HG03039 (cell line): Measurements from ENCODE around the gene ARL17B.
"Not testable (repeated sequence)": the region's sequence is repeated elsewhere in the genome, so short reads cannot be mapped to it uniquely, and the experiment has no call there.

Experiments used
- ATAC-seq: cut with Tn5 transposase; IDR thresholded peaks from one replicate; pipeline ENCODE4 v1.9.1; 2021; ENCODE audit warnings: mild to moderate bottlenecking, moderate library complexity; ENCODE audit not compliant: unreplicated experiment

Gene ARL17B

DNA sequence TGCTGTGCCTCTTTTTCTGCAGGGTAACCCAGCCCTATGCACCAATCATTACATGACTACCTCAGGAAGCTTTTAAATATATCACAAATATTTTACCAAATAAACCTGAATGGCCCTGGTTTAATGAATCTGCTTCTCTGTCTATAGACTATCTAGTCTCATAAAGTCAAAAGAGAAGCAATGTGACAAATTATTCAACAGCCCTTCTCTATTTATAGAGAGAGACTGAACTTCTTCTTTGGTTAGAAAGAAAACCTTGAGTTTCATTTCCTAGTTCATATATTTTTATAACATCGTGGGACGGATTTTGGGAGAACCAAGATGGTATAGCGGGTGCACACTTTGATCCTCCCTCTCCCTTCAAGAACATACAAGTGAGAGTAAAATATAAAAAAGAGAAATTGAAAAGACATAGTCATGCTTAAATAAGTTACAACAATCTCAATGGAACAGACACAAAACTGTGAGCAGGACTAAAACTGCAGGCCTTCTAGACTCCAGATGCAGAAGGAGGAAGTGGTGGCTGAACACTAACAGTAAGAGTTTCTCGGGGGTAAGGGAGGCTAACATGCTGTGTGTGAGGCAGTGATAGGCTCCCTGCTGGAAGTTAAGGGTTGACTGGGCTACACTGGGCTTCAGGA, 70.5 kb downstream of the ARL17B start:
- peak; percentile 78 for ATAC-seq

GRCh38 chr17:46287587-46287986, 74.0 kb downstream of the ARL17B start:
- not testable (repeated sequence) for ATAC-seq

- not testable (repeated sequence) for ATAC-seq
Measured at GRCh38 chr17:46286764-46287221, 74.8 kb downstream of the ARL17B start.

DNA sequence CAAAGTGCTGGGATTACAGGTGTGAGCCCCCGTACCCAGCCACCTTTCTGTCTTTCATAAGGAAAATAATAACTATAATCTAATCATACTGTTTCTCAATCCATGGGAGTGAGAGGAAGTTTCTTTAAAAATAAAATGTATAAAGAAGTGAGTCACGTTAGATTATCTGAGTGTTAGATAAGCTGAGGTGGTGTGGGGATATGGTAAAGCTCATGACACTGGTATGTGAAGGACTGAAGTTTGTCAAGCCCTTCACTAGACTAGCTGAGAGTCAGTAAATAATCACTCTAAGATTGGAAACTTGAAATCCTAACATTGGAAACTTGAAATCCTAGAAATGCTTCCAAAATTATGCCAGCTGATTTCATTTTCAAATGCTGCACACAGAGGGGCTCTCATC, 76.1 kb downstream of the ARL17B start:
- not testable (repeated sequence) for ATAC-seq

DNA sequence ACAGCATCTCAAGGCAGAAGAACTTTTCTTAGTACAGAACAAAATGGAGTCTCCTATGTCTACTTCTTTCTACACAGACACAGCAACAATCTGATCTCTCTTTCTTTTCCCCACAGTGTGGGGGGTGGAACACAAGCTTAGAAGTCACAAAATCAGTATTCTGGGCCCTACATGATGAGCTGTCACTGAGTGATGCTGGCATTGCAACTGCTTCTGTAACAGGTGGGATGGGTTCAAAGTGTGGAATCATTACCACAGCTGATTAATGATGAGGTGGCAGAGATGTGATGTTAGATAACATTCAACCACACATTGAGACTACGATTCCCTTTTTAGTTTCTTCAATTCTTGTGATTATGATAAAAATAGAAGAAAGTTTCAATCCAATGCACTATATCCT, 77.1 kb downstream of the ARL17B start:
- not testable (repeated sequence) for ATAC-seq

DNA sequence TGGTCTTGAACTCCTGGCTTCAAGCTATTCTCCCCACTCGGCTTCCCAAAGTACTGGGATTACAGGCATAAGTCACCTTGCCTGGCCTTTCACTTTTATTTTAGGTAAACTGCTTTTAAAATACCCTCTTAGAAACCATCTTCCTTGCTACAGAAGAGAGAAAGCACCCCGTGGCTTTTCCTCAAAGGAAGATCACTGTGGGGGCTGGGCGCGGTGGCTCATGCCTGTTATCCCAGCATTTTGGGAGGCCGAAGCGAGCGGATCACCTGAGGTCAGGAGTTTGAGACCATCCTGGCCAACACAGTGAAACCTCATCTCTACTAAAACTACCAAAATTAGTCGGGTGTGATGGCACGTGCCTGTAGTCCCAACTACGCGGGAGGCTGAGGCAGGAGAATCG, 78.9 kb downstream of the ARL17B start:
- ATAC-seq: not testable (repeated sequence)

DNA sequence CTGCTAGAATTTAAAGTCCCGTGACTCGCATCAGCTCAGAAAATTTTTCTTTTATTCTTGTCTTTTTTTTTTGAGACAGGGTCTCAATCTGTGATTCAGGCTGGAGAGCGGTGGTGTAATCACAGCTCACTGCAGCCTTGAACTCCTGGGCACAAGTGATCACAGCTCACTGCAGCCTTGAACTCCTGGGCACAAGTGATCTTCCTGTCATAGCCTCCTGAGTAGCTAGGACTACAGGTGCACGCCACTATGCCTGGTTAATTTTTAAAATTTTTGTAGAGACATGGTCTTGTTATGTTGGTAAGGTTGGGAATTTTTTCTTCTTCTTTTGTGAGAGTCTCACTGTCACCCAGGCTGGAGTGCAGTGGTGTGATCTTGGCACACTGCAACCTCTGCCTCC, 80.2 kb downstream of the ARL17B start:
- not testable (repeated sequence) for ATAC-seq

DNA sequence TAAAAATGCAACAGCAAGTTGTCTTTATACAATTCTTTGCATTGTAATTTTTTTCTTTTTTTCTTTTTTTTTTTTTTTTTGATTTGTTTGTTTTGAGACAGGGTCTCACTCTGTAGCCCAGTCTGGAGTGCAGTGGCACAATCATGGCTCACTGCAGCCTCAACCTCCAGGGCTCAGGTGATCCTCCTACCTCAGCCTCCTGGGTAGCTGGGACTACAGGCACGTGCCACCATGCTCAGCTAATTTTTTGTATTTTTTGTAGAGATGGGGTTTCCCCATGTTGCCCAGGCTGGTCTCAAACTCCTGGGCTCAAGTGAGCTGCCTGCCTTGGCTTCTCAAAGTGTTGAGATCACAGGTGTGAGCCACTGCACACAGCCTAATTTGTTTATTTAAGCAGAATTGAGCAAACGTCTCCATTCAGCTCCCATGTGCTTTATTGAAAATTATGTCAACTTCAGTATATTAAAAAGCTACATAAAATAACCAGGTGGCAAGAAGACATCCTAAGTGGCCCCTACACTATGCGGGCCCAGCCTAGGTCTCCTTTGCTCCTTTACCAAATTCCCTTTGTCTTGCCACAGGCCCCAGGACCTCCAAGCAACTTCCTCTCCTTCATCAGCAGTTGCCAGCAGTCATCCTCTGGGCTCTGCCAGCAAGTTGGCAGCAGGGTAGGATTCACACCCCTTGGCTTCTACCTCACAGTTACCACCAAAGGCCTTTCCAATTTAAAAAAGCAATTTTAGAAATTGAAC, 84.7 kb downstream of the ARL17B start:
- ATAC-seq: not testable (repeated sequence)

DNA sequence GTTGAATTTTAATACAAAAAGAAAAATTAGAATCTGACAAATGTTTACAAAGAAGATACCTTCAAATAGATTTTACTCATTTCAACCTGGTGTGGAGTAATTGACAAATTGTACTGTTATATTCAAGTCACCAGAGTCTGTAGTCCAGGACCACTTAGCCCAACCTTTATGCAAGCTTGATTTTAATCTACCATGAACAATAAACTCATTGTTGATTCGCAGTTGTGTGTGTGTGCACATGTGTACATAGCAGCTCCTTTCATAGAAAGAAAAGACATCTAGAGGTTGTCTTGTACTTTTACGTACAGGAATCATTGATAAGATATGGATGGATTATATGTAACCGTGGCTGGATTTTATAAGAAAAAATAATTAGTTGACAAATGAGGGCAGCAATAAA, 87.3 kb downstream of the ARL17B start:
- ATAC-seq: no peak

DNA sequence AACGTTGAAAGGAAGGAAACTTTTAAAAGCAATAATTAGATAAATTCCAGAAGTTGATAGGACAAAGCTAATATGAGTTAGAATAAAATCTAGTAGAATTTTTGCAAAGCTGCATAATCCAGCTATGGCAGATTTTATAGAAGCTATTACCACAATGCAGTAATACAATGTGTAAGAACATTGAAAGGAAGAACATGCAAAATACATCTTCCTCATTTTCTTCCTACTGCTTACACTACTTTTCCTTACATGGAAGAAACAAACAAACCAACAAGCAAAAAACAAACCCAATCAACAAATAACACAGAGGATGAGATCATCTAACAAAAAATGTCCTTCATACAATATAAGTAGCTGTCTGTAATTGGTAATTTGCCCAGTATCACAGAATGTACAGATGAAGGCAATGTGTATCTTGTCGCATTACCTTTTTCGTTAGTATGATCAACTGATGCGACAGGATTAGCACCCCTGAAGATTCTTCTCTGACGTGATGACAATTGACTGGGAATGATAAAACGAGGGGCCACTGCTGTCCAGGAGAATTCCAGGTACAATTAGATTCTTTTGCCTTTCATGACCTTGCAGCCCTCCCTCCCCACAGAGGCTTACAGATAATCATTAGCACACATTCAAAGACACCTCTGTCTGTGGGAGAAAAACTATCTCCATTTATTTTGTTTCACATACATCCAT, 87.9 kb downstream of the ARL17B start:
- ATAC-seq: no peak

DNA sequence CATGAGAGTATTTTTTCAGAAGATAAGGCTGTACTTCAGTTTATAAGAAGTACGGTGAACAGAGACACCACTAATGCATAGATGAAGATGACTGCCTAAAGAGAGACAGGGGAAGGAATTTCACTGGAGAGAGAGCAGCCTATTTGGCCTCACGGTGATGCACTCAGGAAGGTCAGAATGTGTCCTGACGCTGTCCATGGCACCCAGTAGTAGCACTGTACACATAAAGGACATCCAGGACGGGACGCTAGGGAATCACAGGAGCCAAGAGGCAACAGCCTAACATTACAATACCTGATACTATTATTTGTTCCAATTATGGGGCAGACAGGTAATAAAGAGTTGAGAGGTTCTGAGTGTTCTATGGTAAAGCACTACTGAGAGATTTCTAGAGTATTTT, 91.5 kb downstream of the ARL17B start:
- ATAC-seq: no peak

DNA sequence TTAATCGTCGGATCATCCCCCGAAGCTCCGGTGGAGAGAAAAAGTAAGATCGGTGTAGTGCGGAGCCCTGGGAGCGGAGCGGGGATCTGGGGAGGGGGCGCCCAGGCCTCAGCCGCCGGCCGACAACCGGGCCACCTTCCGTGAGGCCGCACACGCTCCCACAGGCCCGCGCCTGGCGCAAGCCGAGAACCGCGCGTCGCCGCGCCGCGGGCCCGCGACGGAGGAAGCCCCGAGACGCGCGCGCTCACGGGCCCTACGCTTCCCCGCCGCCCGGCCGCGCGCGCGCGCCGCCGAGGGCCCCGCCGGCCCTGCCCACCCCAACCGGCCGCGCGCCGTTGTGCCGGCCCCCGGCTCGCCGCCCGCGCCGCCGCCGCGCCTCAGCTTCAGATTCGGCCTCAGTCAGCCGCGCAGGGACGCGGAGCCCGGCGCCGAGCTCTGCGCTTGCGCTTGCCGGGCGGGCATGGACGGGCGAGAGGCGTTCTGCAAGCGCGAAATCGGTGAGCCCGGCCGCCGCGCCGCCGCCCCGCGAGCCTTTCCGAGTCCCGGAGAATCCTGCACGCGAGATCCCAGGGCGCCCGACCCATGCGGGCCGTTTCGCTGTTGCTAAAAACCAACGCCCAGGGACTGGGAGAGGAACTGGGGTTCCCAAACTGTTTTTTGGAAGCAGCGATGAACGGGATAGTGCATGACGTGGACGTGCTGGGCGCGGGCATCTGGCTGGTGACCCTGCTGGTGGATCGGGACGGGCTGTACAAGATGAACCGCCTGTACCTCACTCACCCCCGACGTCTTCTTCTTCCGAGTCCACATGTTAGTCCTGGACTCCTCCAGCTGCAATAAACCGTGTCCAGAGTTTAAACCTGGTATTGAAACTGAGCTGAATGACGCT, 94.7 kb downstream of the ARL17B start:
- ATAC-seq: peak; percentile 78

DNA sequence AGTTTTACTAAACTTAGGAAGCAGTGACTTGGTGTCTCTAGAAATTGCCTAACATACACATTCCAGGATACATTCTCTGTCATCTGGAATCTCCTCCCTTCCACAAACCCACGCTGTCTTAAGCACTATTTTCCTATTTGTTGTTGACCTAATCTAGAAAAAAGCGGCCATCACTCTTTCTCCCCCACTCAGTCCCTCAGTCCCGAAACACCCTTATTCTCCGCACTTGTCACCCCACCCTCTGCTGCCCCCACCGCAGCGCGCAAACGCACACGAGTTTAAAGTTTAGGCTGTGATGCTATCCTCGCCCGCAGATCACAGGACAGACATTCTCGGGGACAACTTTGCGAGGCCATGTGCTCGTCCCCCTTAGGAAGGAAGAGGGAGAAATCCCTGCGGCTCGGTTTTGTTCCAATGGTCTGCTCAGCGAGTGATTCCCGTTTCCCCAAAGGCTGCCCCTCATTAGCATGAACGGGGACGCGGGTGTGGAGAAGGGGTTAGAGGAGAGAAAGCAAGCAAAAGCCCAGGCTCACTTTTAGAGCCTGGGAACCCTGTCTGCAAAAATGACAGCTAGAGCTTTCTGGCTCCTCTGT, 95.4 kb downstream of the ARL17B start:
- ATAC-seq: not testable (repeated sequence)

DNA sequence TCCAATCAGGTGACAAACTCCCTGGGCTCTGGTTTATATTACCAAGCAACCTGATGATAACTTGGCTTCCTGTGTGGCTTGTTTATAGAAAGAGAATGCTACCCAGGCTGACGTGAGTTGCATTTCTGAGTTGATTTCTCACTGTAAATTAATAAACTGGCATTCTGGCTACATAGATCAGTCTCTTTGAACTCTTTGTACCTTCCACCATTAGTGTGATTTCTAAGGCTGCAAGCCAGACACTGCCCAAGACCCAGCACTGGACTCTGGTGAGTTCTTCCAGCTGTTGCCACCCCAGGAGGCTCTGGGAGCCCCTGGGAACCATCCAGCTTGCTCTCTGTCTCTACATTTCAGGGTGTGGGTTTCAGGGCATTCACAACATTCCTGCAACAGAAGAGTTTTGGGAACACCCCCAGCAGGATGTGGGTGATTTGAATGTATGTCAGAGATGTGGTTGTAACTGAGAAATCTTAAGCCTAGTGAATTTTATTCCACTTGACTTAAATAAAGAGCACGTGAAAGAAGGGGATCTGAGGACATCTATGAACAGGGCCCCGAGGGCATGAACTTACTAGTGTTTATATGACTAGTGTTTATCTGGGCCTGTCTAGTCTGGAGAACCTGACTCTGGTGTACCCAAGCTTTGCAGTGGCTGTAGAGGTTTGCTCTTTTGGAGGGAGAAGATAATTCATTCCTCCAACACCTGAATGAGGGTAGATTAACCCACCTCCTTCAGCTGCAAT, 96.9 kb downstream of the ARL17B start:
- ATAC-seq: no peak

DNA sequence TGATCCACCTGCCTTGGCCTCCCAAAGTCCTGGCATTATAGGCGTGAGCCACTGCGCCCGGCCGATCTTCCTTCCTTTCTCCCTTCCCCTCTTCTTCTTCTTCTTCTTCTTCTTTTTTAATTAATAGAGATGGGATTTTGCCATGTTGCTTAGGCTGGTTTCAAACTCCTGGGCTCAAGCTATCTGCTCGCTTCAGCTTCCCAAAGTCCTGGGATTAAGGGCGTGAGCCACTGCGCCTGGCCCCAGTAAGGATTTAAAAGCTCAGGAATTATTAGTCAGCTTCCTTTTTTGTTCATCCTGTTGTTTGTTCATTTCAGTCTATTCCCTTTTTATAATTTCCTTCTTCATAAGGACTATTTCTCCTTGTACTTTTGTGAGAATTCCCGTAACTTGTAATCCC, 99.3 kb downstream of the ARL17B start:
- ATAC-seq: no peak

- ATAC-seq: not testable (repeated sequence)
Measured at GRCh38 chr17:46259845-46260661, 101.5 kb downstream of the ARL17B start.

GRCh38 chr17:46256369-46256768, 105.2 kb downstream of the ARL17B start:
- ATAC-seq: not testable (repeated sequence)

DNA sequence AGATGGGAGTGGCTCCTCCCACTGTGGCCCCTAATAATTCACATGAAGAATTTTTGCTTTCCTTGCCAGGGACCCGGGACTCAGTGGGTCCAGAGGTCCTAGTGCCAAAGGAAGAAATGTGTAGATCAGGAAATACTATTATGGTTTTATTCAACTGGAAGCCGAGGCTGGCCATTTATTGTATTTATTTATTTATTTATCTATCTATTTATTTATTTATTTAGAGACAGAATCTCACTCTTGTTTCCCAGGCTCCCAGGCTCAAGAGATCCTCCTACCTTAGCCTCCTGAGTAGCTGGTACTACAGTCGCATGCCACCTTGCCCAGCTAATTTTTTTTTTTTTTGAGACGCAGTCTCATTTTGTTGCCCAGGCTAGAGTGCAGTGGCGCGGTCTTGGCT, 107.4 kb downstream of the ARL17B start:
- ATAC-seq: not testable (repeated sequence)

- not testable (repeated sequence) for ATAC-seq
Measured at GRCh38 chr17:46253722-46254121, 107.8 kb downstream of the ARL17B start.
